GF-D8 (cell line): Measurements from ENCODE around the gene ZCCHC13.
"Not testable (repeated sequence)": the region's sequence is repeated elsewhere in the genome, so short reads cannot be mapped to it uniquely, and the experiment has no call there.

Experiments used
- DNase-seq: peaks from one replicate; lab custom pipeline; 2025; lab: John Stamatoyannopoulos, UW

Gene ZCCHC13

DNA sequence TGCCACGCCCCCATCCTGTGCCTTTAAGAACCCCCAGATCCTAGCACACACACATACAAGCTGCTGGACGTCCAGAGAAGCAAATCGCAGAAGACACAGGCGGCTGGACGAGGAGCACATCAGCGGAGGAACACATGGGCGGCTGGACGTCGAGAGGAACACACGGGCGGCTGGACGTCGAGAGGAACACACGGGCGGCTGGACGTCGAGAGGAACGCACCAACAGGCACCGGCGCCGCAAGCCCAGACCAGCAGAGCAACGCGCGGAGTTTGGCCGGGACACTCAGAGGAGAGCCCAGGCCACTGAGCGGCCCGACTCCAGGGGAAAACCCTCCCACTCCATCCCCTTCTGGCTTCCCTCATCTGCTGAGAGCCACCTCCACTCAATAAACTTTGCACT, 17.2 kb downstream of the ZCCHC13 start:
- no peak for DNase-seq

DNA sequence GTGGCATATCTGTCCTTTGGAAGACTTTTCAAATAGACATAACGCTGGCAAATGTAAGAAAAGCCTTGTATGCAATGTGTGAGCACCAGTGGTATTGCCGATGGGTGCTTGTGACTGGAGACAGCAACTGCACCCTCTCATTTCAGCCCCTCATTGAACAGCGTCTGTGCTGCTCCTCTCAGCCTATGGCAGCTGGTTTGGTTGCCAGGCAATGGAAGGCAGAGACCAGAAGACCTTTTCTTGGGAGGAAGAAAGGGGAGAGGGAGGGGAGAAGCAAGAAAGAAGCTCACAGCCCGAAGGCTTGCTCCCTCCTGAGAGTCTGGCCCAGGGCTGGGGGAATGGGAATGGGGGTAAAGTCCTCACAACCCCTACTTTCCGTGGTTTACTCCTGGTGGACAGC, 20.2 kb downstream of the ZCCHC13 start:
- DNase-seq = no peak

DNA sequence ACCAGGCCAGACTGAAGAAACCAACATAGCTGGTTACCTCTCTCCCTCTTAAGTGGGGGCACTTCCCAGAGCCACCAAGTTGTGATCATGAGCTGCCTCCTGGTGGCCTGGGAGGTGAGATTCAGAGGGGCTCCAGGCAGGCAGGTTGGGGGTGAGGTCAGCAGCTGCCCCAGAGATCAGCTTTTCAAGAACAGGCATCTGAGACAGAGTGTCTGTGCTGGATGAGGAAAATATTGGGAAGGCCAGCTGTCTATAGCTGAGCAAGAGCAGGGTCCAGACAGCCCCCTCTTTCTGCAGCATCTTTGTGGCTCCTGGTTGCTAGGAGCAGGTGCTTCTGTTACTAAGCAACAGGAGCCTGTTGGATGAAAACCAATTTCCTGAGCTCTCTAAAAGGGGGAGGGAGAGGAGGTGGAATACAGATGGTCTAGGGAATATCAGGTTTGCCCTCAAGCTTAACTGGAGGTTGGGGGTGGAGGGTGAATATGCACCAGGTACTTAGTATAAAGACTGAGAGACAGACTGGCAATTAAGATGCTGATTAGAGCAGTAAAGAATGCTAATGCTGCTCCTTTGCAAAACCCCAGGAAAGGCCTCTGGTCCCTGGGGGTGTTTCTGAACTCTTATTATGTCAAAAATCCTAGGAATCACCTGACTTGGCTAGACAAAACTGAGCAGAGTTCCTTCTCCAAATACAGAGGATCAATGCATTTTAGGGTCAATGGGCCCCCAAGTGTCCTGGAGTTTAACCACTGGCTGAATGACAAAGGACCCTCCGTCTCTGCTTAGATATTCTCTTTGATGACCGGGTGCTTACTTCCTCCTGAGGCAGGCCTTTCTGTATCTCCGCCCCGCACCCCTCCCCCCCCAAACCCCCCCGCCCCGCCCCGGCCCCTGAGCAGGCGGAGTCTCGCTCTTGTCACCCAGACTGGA, 21.4 kb downstream of the ZCCHC13 start:
- DNase-seq = no peak

DNA sequence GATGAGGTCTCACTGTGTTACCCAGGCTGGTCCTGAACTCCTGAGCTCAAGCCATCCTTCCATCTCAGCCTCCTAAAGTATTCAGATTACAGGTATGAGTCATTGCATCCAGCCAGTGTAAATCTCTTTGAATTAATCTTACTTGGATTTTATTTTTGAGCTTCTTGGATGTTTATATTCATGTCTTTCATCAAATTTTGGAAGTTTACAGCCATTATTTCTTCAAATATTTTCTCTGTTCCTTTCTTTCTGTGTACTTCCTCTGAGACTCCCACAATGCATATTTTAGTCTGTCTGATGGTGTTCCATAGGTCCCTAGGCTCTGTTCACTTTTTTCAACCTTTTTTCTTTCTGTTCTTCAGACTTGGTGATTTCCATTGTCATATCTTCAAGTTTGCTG, 34.9 kb downstream of the ZCCHC13 start:
- DNase-seq = no peak

DNA sequence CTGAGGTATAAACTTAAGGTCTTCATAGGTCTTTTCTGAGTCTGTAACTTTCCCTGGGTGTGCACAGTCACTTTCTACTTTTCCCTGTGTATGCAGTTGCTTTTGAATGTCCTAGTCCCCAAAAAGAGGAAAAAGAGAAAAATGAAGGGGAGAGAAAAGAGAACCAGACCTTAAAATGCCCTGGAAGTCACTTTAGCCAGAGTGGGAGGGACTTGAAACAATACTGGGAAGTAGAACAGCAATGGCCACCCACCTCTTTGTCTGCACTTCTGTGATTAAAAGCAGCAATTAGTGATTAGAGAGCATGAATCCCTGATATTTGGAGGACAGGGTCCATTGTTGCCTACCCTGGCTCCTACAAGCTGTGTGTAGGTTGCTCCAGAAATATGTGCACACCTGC, 36.1 kb downstream of the ZCCHC13 start:
- DNase-seq = no peak

DNA sequence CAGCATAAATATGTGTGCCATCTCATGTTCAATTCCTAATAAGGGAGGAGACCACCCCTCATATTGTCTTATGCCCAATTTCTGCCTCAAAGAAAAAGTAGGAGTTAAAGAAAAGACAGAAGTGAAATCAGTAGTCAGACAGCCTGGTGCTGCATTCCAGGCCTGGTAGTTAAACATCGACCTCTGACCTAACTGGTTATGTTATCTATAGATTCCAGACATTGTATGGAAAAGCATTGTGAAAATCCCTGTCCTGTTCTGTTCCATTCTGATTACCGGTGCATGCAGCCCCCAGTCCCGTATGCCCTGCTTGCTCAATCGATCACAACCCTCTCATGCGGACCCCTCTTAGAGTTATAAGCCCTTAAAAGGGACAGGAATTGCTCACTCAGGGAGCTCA, 38.2 kb downstream of the ZCCHC13 start:
- DNase-seq = not testable (repeated sequence)

DNA sequence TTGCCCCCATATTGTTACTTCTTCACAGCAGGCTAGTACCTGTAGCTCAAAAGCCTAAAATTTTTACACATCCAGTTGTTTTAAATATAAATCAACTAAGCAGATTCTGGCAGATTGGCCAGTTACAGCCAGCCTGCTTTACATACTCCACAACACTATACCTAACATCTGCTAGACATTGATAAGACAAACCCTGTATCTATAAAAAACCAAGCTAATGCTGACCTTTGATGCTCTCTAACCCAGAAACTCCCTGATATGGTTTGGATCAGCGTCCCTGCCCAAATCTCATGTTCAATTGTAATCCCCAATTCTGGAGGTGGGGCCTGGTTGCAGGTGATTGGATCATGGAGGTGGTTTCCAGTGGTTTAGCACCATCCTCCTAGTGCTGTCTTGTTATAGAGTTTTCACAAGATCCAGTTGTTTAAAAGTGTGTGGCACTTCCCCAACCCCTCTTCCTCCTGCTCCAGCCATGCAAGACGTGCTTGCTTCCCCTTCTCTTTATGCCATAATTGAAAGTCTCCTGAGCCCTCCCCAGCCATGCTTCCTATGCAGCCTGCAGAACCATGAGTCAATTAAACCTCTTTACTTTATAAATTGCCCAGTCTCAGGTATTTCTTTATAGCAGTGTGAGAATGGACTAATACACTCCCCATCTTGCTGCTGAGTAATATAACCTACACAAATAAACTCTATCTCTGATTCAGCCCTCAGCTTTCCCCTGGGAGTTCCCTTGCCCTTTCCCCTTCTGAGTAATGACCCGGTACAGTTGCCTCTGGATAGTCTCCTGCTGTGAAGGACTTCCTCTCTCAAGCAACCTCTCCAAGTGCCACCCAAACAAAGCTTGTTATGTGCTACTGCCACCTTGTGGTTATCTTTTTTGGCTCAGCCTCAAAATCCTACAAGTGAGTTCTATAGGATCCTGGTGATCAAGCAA, 39.6 kb downstream of the ZCCHC13 start:
- DNase-seq = peak; percentile 40

DNA sequence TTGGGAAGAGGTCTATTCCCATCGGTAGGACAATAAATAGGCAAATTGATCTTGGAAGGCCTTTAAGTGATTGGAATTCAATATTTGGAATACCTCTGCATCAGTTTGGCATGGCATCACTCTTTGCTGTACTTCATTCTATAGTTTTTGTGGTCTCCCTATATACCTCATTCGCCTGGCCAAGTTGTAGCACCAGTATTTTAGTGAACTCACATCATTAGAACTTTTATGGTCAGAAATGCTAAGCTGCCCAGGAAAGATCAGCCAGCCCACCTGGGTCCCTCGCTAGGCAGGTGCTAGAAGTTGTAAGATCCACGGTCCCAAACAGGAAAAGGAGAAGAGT, 40.3 kb downstream of the ZCCHC13 start:
- no peak for DNase-seq

DNA sequence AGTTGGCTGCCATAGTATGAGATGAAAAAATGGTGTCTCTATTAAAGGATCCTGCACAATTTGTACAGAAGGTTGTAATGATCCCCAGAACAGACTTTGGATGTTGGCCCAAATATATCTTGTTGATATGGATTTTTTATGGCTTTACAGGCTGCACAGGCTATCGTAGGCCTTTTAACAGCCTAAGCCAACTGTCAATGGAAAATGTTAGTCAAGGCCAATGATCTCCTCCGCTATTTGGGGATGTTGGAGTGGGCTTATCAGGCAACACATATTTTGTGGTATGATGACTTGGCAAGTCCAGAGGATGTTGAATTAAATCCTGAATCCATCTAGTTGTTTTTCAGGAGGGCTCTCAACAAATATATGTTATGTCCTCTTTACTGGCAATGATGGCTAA, 42.1 kb downstream of the ZCCHC13 start:
- DNase-seq = no peak

DNA sequence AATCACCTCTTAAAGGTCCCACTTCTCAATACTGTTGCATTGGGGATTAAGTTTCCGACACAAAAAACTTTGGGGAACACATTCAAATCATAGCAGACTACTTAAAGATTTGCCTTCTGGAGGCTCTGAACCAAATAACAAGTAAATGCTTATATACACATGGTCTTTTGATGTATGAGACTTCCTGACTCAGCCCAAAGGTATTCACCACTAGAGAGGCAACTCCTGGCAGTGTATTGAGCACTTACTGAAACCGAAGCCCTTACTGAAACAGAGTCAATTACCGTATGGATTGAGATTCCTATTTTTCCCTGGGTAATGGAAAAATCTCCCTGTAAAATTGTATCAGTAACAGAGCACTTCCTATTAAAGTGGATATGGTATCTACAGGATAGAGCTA, 45.4 kb downstream of the ZCCHC13 start:
- DNase-seq = no peak

DNA sequence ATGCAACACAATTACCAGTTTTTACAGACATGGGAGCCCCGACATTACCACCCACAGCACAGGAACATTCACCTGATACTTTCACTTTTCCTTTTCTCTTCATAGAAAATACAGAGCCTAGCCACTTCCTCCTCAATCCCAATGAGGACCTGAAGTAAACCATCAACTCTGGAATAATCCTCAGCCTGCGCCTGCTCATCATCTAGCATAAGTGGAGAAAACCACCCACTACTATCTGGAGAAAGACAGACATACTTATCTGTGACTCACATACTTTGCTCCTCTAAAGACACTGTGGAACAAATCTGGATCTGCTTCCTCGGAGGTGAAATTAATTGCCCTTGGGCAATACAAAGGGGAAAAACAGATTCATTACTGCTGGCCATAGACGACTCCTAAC, 47.8 kb downstream of the ZCCHC13 start:
- no peak for DNase-seq

DNA sequence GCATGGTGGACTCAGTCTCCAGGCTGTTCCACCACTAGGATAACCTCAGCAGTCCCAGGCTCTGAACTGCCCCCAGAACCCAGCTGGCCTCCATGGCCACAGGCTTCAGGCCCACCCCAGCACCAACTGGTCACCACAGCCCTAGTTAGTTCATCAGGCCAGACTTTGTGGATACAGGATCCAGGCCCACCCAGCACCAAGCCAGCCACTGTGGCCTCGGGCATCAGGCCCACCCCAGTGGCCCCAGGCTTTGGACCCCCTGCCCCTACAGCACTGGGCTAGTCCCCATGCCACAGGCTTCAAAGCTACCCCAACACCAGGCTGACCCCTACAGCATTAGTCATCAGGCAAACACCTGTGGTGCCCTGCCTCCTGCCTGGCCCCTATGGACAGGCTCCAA, 50.0 kb downstream of the ZCCHC13 start:
- DNase-seq = no peak
